Measurements from ENCODE around the gene LAMTOR1. TPM values are rescaled to one million over a fixed set of nuclear protein-coding genes. Genes with fewer than 3 reads are reported as not detected.

LAMTOR1 gene

GRCh38 chr11:72058416-72059034 is 44.6 kb downstream of the LAMTOR1 start:
- Histone ChIP-seq H3K4me2 (ENCODE audit: insufficient read depth, low read length, poor library complexity, severe bottlenecking) (no peak overlapping the region), H2AFZ (ENCODE audit: low read length) (no peak overlapping the region), H3K79me1 (ENCODE audit: low read depth, low read length) (peaks cover 4% of the 10 kb centered on the region), H2AK5ac (ENCODE audit: low read depth, low read length) (no peak overlapping the region), H3K4me3 (ENCODE audit: low read length in 2 of 2) (no peak overlapping the region), H2BK15ac (ENCODE audit: low read length) (no peak overlapping the region), H4K8ac (ENCODE audit: low read depth, low read length) (no peak overlapping the region), H3K27me3 (ENCODE audit: control insufficient read depth in 3 of 3, insufficient read depth in 3 of 3, low read depth in 1 of 3, low read length in 3 of 3) (peaks cover 0 to 2% (median 0%) of the 10 kb centered on the region in 3 experiments), H3K9me3 (replicated peaks in 1 of 2; ENCODE audit: control insufficient read depth in 2 of 2, insufficient read depth in 1 of 2, low read depth in 1 of 2, low read length in 2 of 2) (no peaks in the 10 kb centered on the region), H3K9ac (ENCODE audit: low read depth, low read length, poor library complexity) (no peak overlapping the region), H3K4me1 (ENCODE audit: control insufficient read depth in 2 of 2, insufficient read depth in 1 of 2, low read depth in 1 of 2, low read length in 2 of 2) (no peaks in the 10 kb centered on the region), H3K14ac (ENCODE audit: low read length) (no peak overlapping the region), H4K91ac (ENCODE audit: low read depth, low read length, poor library complexity) (no peak overlapping the region), H2BK5ac (ENCODE audit: low read length) (no peak overlapping the region), H3K18ac (ENCODE audit: low read length) (no peak overlapping the region), H3K4ac (ENCODE audit: low read length) (no peak overlapping the region), H2BK120ac (ENCODE audit: low read depth, low read length) (no peak overlapping the region), H3K23ac (ENCODE audit: low read depth, low read length, poor library complexity) (no peak overlapping the region), H3K27ac (replicated peaks; ENCODE audit: low read length) (no peak overlapping the region), H3K36me3 (replicated peaks in 1 of 2; ENCODE audit: control insufficient read depth in 2 of 2, insufficient read depth in 2 of 2, low read length in 2 of 2) (peaks cover 4 to 53% of the 10 kb centered on the region in 2 donors), H2BK12ac (ENCODE audit: low read length) (no peak overlapping the region)
- WGBS, 2 donors (ENCODE audit: extremely low coverage in 2 of 2, insufficient read length in 2 of 2, insufficient replicate concordance in 1 of 2), result no CpG with 5 or more reads among the region's 3 CpGs
- no peak for DNase-seq (ENCODE audit: low spot score)

- Histone ChIP-seq H3K9ac (ENCODE audit: low read depth, low read length, poor library complexity) (no peak overlapping the region), H2BK120ac (ENCODE audit: low read depth, low read length) (no peak overlapping the region), H3K14ac (ENCODE audit: low read length) (no peak overlapping the region), H2BK15ac (ENCODE audit: low read length) (no peak overlapping the region), H3K4me2 (ENCODE audit: insufficient read depth, low read length, poor library complexity, severe bottlenecking) (no peak overlapping the region), H2BK12ac (ENCODE audit: low read length) (no peak overlapping the region), H3K4me1 (ENCODE audit: control insufficient read depth in 2 of 2, insufficient read depth in 1 of 2, low read depth in 1 of 2, low read length in 2 of 2) (peaks cover 4% of the 10 kb centered on the region in 2 donors), H4K91ac (ENCODE audit: low read depth, low read length, poor library complexity) (no peak overlapping the region), H3K36me3 (replicated peaks in 1 of 2; ENCODE audit: control insufficient read depth in 2 of 2, insufficient read depth in 2 of 2, low read length in 2 of 2) (peaks cover 0 to 63% of the 10 kb centered on the region in 2 donors), H3K4me3 (ENCODE audit: low read length in 2 of 2) (no peak overlapping the region), H3K9me3 (replicated peaks in 1 of 2; ENCODE audit: control insufficient read depth in 2 of 2, insufficient read depth in 1 of 2, low read depth in 1 of 2, low read length in 2 of 2) (no peaks in the 10 kb centered on the region), H2AFZ (ENCODE audit: low read length) (no peak overlapping the region), H3K27me3 (ENCODE audit: control insufficient read depth in 3 of 3, insufficient read depth in 3 of 3, low read depth in 1 of 3, low read length in 3 of 3) (no peaks in the 10 kb centered on the region), H3K4ac (ENCODE audit: low read length) (no peak overlapping the region), H3K27ac (replicated peaks; ENCODE audit: low read length) (no peak overlapping the region), H2BK5ac (ENCODE audit: low read length) (no peak overlapping the region), H3K23ac (ENCODE audit: low read depth, low read length, poor library complexity) (no peak overlapping the region), H3K79me1 (ENCODE audit: low read depth, low read length) (peaks cover 4% of the 10 kb centered on the region), H3K18ac (ENCODE audit: low read length) (no peak overlapping the region), H2AK5ac (ENCODE audit: low read depth, low read length) (no peak overlapping the region), H4K8ac (ENCODE audit: low read depth, low read length) (no peak overlapping the region)
- no CpG with 5 or more reads among the region's 3 CpGs for WGBS, 2 donors (ENCODE audit: extremely low coverage in 2 of 2, insufficient read length in 2 of 2, insufficient replicate concordance in 1 of 2)
- DNase-seq (ENCODE audit: low spot score), result no peak
Observed at GRCh38 chr11:72048766-72049460, 54.2 kb downstream of the LAMTOR1 start.

Small RNA genes lying within 50 kb of the gene (small RNA-seq; reads per million reads assigned to genes)
- gene MIR3165 (ENCODE audit: insufficient read depth), result not detected
- not detected for gene RNU6-72P (ENCODE audit: insufficient read depth)

All from neuronal stem cell (in vitro differentiated cells).